Transverse colon (tissue), 4 donors: ENCODE results near the gene MACC1. TPM values are rescaled to one million over a fixed set of nuclear protein-coding genes. Genes with fewer than 3 reads are reported as not detected.

Experiments used
- DNase-seq: peaks from one replicate; pipeline ENCODE4 v3.0.0-alpha.2; 2019
- H3K27ac ChIP-seq, 4 donors: fragments of 200-600 bp; sonication (generic); 2 replicates each; pipeline ENCODE4 v1.5.1; 2016 to 2018; ENCODE audit warnings: inconsistent platforms in 4 of 4
- H3K27me3 ChIP-seq: fragments of 200-600 bp; sonication (generic); 2 replicates; pipeline ENCODE4 v1.5.1; 2017; ENCODE audit warnings: inconsistent platforms
- H3K36me3 ChIP-seq, 4 donors: fragments of 200-600 bp; sonication (generic); 2 replicates each; pipeline ENCODE4 v1.5.1; 2017 to 2019; ENCODE audit warnings: inconsistent platforms in 4 of 4
- H3K4me1 ChIP-seq, 4 donors: fragments of 200-600 bp; sonication (generic); 2 replicates each; pipeline ENCODE4 v1.5.1; 2017 to 2020; ENCODE audit warnings: inconsistent platforms in 4 of 4
- H3K4me3 ChIP-seq, 4 donors: fragments of 200-600 bp; sonication (generic); 1 replicate in 1 of 4; 2 replicates in 3 of 4; pipeline versions ENCODE4 v1.5.1 to v1.6.1; 2017 to 2019; ENCODE audit warnings: inconsistent platforms in 4 of 4
- H3K9me3 ChIP-seq, 2 donors: fragments of 200-600 bp; sonication (generic); 2 replicates each; pipeline ENCODE4 v1.5.1; 2017 to 2019; ENCODE audit warnings: inconsistent platforms in 2 of 2
- EP300 ChIP-seq: sonication (generic); formaldehyde crosslinking; IDR thresholded peaks from one replicate; pipeline ENCODE4 v1.6.1; 2017; ENCODE audit warnings: antibody characterized with exemption, low read depth
- POLR2A ChIP-seq: fragments of 450-650 bp; IDR thresholded peaks from one replicate; pipeline ENCODE4 v1.6.1; 2016; ENCODE audit warnings: antibody characterized with exemption, mild to moderate bottlenecking, moderate library complexity
- POLR2AphosphoS5 ChIP-seq, 3 donors: sonication (generic); formaldehyde crosslinking; IDR thresholded peaks; one replicate each; pipeline ENCODE4 v1.6.1; 2016; ENCODE audit warnings: antibody characterized with exemption in 3 of 3
- WGBS, 2 donors: methylation state at CpG; one replicate each; pipeline ENCODE4 v1.1.5; 2018; ENCODE audit warnings: low coverage in 1 of 2; 5-methylcytosine and 5-hydroxymethylcytosine counted together
- in situ Hi-C, 4 donors: fragments of 200-750 bp; cut with MboI; loops; one replicate each; pipeline versions ENCODE4 v1.15.0 to v1.15.1; 2017; ENCODE audit warnings: low sequenced_read_pairs in 3 of 4, low pct_ligation_motif_present in 1 of 4, low pct_unique_long_range_greater_than_20kb in 1 of 4
- intact Hi-C: fragments of 100-400 bp; cut with DNase I; formaldehyde crosslinking; loops from one replicate; pipeline ENCODE4 v1.15.1; 2023; ENCODE audit warnings: low total_unique reads
- total RNA-seq, 4 donors: library from RNA; depleted of rRNA; stranded (reverse); fragments of >200 nt; gene quantifications; one replicate each; pipeline ENCODE4 v1.1.0, GENCODE V29; 2016
- TF ChIP-seq, protein P1 (sequence below), 5 experiments: fragments of 200-600 bp in 3 of 5; fragments of 450-650 bp in 2 of 5; sonication (generic) in 3 of 5; IDR thresholded peaks; 1 replicate in 2 of 5; 2 replicates in 3 of 5; pipeline ENCODE4 v1.5.1; 2016 to 2017; ENCODE audit warnings: antibody characterized with exemption in 5 of 5, inconsistent platforms in 3 of 5, mild to moderate bottlenecking in 2 of 5, moderate library complexity in 1 of 5

The MACC1 gene
- total RNA-seq, 4 donors from 2014 or later, result 5.2 to 9.8 (median 7.2) TPM

DNA sequence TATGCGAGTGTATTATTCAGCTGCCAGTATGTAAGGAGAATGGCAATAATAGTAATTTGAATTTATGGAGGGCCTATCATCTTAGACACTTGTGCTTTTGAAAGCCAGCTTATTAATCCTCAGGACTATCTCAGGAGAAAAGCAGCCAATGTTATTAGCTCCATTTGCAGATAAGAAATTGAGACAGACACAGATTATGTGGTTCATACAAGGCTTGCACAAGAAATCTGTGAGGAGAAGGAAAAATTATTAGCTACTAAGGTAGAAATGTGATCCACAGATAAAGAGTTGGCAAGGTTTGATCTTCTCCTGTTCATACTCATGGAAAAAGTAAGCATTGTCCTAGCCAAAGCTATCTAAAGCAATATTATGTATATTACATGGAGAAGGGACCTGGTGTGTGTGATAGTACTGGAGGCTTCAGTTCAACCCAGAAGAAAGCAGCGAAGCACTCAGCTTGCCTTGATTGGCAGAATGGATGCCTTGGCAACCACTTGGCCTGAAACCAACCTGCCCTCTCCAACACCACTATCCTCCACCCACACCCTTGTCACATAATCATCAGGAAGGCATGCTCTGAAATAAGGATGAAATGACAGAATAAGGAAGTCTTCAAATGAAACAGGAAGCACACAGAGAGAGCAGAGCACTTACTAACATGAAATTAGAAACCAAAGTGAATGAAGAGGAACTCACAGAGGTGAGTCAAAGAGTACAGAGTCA is 18.0 kb downstream of the MACC1 start:
- TF ChIP-seq, protein P1, sequence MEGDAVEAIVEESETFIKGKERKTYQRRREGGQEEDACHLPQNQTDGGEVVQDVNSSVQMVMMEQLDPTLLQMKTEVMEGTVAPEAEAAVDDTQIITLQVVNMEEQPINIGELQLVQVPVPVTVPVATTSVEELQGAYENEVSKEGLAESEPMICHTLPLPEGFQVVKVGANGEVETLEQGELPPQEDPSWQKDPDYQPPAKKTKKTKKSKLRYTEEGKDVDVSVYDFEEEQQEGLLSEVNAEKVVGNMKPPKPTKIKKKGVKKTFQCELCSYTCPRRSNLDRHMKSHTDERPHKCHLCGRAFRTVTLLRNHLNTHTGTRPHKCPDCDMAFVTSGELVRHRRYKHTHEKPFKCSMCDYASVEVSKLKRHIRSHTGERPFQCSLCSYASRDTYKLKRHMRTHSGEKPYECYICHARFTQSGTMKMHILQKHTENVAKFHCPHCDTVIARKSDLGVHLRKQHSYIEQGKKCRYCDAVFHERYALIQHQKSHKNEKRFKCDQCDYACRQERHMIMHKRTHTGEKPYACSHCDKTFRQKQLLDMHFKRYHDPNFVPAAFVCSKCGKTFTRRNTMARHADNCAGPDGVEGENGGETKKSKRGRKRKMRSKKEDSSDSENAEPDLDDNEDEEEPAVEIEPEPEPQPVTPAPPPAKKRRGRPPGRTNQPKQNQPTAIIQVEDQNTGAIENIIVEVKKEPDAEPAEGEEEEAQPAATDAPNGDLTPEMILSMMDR (IDR thresholded peaks at IDR 0.05), result no peak
- TF ChIP-seq POLR2A (peak; percentile 39), POLR2AphosphoS5 (IDR thresholded peaks at IDR 0.05) (peak in 2 of 3 donors; percentile 56 to 62), EP300 (no peak)
- Histone ChIP-seq H3K4me1 (peaks cover 0 to 31% (median 7%) of the 10 kb centered on the region in 4 donors), H3K36me3 (no peaks in the 10 kb centered on the region), H3K9me3 (no peaks in the 10 kb centered on the region), H3K27me3 (no peaks in the 10 kb centered on the region), H3K4me3 (no peak overlapping the region), H3K27ac (peak overlapping the region; percentile 10 to 60 (median 44))
- DNase-seq, result peak; percentile 85
- 48 to 52% methylated on average over 2 of the region's 2 CpGs for WGBS, 2 donors
- in situ Hi-C loops, result no loop called here
- intact Hi-C loops, result no loop called here

DNA sequence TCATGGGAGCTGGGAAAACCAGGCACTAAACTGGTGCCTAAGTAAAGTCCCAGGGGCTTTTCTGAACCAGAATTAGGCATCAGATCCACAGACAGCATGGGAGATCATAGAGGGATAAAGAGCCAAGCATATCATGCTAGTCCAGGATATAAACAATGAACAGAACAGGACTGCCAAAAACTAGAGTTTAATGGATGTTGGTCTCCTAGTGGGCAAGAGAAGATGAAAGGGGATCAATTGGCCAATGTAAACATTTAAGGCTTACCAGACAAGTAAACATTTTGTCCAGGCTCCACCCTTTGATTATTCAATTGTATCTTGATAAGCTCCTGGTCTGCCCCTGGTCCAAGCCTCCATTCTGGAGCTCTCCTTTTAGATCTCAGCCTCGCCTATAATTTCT is 18.9 kb downstream of the MACC1 start:
- Histone ChIP-seq H3K27ac (peak overlapping the region in 1 of 4 donors; percentile 52), H3K4me1 (peaks cover 0 to 31% (median 7%) of the 10 kb centered on the region in 4 donors), H3K36me3 (no peaks in the 10 kb centered on the region), H3K27me3 (no peaks in the 10 kb centered on the region), H3K4me3 (no peak overlapping the region), H3K9me3 (no peaks in the 10 kb centered on the region)
- in situ Hi-C loops, result no loop called here
- no peak for DNase-seq
- intact Hi-C loops, result no loop called here
- WGBS, 2 donors, result 62 to 67% methylated on average over 1 of the region's 1 CpG
- TF ChIP-seq POLR2A, result no peak
- TF ChIP-seq, protein P1 (IDR thresholded peaks at IDR 0.05), result no peak
- no peak for TF ChIP-seq EP300
- no peak for TF ChIP-seq POLR2AphosphoS5 (IDR thresholded peaks at IDR 0.05)

DNA sequence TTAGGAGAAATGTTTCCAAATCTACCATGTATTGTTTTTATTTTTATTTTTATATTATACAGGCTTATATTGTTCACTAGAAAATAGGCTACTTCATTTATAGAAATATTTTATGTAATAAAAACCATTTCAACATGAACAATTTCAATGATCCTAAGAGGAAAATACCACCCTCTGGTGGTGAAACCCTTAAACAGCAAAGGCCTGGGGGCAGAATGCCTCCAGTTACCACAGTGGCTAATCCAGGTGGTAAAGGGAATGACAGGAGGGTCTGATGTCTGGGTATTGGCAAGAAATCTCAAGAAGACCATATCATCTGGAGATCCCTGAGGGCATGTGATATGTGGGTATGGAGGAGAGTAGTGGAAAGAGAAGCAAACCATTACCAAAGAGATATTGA is 19.3 kb downstream of the MACC1 start:
- Histone ChIP-seq H3K4me1 (peaks cover 0 to 31% (median 7%) of the 10 kb centered on the region in 4 donors), H3K27me3 (no peaks in the 10 kb centered on the region), H3K36me3 (no peaks in the 10 kb centered on the region), H3K9me3 (no peaks in the 10 kb centered on the region), H3K27ac (peak overlapping the region in 1 of 4 donors; percentile 52), H3K4me3 (no peak overlapping the region)
- no peak for DNase-seq
- intact Hi-C loops, result no loop called here
- TF ChIP-seq EP300, result no peak
- TF ChIP-seq, protein P1 (IDR thresholded peaks at IDR 0.05), result peak; percentile 15 to 43 (median 26)
- in situ Hi-C loops, result no loop called here

DNA sequence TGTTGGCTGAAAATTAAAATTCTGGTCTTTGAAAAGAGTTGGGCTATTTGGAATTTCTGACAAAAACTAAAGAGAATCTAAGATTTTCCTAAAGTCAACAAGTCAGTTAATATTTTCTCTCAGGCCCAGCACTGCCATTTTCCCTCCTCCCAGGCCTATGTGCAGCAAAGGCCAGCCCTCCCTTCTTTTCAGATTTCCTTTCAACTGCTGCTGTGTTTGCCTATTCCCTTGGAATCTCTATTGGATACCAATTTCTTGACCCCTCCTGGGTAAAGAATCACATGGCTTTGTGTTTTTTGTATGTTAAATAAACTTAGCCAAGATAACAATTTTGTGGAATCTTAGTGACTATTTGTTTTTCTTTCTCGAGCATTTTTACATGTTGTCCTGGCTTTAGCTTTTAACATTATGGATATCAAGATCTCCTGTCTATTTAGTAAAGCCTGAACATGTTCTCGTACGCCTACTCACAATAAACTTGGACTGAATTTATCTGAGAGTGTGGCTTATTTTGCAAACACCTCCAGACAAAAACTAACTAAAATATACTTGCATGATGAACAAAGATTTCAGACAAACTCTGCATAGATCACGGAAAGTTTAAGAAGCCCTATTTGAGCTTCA is 19.9 kb downstream of the MACC1 start:
- TF ChIP-seq, protein P1 (IDR thresholded peaks at IDR 0.05), result no peak
- TF ChIP-seq EP300 (no peak), POLR2A (no peak), POLR2AphosphoS5 (IDR thresholded peaks at IDR 0.05) (no peak)
- Histone ChIP-seq H3K36me3 (no peaks in the 10 kb centered on the region), H3K27me3 (no peaks in the 10 kb centered on the region), H3K9me3 (no peaks in the 10 kb centered on the region), H3K4me1 (peaks cover 0 to 31% (median 7%) of the 10 kb centered on the region in 4 donors), H3K4me3 (no peak overlapping the region), H3K27ac (no peak overlapping the region)
- DNase-seq, result no peak
- in situ Hi-C loops, result no loop called here
- intact Hi-C loops, result no loop called here
- WGBS, 2 donors, result 94 to 95% methylated on average over 4 of the region's 4 CpGs
